Measurements from ENCODE around the gene BRIP1. TPM values are rescaled to one million over a fixed set of nuclear protein-coding genes. Genes with fewer than 3 reads are reported as not detected.

The BRIP1 gene
- total RNA-seq, 4 donors from 2014 or later = 0.13 to 0.42 (median 0.31) TPM

DNA sequence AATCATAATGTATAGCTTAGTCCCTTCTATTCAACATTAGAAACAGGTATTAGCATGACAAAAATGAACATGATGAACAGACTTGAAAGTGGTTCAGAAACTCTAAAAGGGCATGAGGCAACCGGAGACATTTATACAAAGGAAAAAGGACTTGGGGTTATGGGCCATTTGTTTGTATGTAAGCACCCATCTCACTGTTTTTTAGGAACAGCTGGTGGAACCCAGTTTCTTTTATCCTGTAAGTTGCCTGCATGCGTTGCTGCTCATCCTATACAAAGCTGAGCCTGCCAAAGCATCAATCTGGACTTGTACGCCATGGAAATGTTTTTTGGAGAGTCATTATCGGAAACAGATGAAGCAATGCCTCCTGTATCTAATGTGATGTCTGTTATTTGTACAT is 200.0 kb downstream of the BRIP1 start:
- Histone ChIP-seq H3K4me3 (no peak overlapping the region), H3K9me3 (no peaks in the 10 kb centered on the region), H3K4me1 (no peaks in the 10 kb centered on the region), H3K27me3 (no peaks in the 10 kb centered on the region), H3K36me3 (no peaks in the 10 kb centered on the region), H3K27ac (replicated peaks in 1 of 4) (no peak overlapping the region)
- no peak for TF ChIP-seq POLR2AphosphoS5 (IDR thresholded peaks at IDR 0.05)
- no peak for DNase-seq (ENCODE audit: extremely low spot score)
- intact Hi-C loops (cut with DNase I) = no loop called here
- 81% methylated on average over 4 of the region's 4 CpGs for WGBS

DNA sequence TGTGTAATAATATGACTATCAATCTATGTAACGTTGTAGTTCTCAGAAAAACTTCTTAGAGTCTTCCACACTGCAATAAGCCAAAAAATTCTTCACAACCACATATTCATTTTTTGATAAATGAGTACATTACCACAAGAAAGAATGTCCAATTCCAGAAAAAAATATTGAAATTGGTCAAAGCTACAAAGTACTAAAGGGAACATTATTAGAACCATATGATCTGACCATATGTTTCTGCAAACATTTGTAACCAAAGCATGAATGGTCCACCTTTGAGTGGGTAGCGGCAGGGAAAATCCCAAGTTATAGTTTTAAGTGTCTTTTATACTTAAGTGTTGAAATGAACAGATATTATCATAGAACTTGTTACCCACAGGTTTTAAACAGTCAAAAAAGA is 200.6 kb downstream of the BRIP1 start:
- Histone ChIP-seq H3K27ac (replicated peaks in 1 of 4) (no peak overlapping the region), H3K36me3 (no peaks in the 10 kb centered on the region), H3K4me1 (no peaks in the 10 kb centered on the region), H3K27me3 (no peaks in the 10 kb centered on the region), H3K4me3 (no peak overlapping the region), H3K9me3 (no peaks in the 10 kb centered on the region)
- no peak for TF ChIP-seq EP300 (IDR thresholded peaks at IDR 0.05)
- DNase-seq (ENCODE audit: extremely low spot score) = no peak
- WGBS = 84% methylated on average over 2 of the region's 2 CpGs
- intact Hi-C loops (cut with DNase I) = no loop called here

DNA sequence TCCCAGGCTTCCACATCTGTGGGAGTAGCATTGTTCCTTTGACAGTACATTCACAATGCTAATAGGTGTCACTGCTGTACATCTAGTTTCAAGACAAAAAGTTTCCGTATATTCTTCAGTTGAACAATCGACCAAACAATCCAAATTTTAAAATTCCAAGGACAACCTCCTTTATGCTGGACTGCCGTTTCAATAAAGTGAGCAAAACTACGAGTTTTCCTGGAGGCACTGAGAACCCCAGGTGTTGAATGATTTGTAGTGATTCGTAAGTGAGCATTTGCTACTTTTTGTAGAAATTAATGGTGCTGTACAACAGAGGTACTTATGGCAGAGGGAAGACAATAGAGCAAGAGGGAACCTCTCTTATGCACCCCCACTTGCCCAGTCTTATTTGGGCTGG is 201.1 kb downstream of the BRIP1 start:
- DNase-seq (ENCODE audit: extremely low spot score) = no peak
- no peaks in the 10 kb centered on the region for H3K9me3 ChIP-seq
- no peak overlapping the region for H3K27ac ChIP-seq (replicated peaks in 1 of 4)
- H3K36me3 ChIP-seq = no peaks in the 10 kb centered on the region
- WGBS = 83% methylated on average over 5 of the region's 5 CpGs
- TF ChIP-seq POLR2AphosphoS5 (IDR thresholded peaks at IDR 0.05) = no peak
- TF ChIP-seq EP300 (IDR thresholded peaks at IDR 0.05) = no peak
- TF ChIP-seq, protein P1, sequence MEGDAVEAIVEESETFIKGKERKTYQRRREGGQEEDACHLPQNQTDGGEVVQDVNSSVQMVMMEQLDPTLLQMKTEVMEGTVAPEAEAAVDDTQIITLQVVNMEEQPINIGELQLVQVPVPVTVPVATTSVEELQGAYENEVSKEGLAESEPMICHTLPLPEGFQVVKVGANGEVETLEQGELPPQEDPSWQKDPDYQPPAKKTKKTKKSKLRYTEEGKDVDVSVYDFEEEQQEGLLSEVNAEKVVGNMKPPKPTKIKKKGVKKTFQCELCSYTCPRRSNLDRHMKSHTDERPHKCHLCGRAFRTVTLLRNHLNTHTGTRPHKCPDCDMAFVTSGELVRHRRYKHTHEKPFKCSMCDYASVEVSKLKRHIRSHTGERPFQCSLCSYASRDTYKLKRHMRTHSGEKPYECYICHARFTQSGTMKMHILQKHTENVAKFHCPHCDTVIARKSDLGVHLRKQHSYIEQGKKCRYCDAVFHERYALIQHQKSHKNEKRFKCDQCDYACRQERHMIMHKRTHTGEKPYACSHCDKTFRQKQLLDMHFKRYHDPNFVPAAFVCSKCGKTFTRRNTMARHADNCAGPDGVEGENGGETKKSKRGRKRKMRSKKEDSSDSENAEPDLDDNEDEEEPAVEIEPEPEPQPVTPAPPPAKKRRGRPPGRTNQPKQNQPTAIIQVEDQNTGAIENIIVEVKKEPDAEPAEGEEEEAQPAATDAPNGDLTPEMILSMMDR (IDR thresholded peaks at IDR 0.05) = no peak
- TF ChIP-seq POLR2A (IDR thresholded peaks at IDR 0.05; ENCODE audit: low read depth) = no peak
- no peaks in the 10 kb centered on the region for H3K27me3 ChIP-seq
- H3K4me1 ChIP-seq = no peaks in the 10 kb centered on the region
- intact Hi-C loops (cut with DNase I) = no loop called here
- no peak overlapping the region for H3K4me3 ChIP-seq

DNA sequence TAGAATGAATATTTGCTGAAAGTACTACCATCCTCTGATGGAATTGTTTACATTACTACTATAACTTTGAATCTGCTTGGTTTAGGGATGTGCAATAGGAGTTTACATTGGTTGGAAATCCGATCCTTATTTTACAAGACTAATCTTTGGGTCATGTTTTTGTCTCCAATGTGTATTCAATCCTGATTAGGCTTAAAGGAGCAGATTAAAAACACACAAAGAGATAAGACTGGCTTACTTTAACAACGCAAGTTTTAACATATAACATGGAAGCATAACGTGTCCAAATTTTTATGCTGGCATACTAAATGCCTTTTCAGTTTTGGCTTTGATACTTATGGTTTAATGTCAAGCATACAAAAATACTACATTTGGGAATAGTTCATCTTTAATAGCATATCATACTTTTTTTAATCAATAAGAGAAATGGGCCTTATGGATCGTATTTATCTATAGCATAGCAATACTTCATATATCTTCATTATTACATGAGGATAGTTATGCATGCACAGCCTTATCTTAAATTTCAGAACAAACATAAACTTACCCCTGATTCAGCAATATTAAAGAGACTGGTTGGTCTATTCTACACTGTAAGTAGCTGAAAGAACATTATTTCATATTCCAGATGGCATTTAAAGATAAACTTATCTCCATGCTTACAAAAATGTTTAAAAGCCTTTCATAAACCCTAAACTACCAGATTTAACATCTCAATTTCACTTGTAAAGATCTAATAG is 202.4 kb downstream of the BRIP1 start:
- intact Hi-C loops (cut with DNase I) = no loop called here
- TF ChIP-seq EP300 (IDR thresholded peaks at IDR 0.05) (no peak), POLR2A (IDR thresholded peaks at IDR 0.05; ENCODE audit: low read depth) (no peak), POLR2AphosphoS5 (IDR thresholded peaks at IDR 0.05) (no peak)
- TF ChIP-seq, protein P1 (IDR thresholded peaks at IDR 0.05) = no peak
- Histone ChIP-seq H3K9me3 (no peaks in the 10 kb centered on the region), H3K36me3 (no peaks in the 10 kb centered on the region), H3K27ac (replicated peaks in 1 of 4) (no peak overlapping the region), H3K27me3 (no peaks in the 10 kb centered on the region), H3K4me1 (no peaks in the 10 kb centered on the region), H3K4me3 (no peak overlapping the region)
- DNase-seq (ENCODE audit: extremely low spot score) = no peak
- 72% methylated on average over 4 of the region's 4 CpGs for WGBS

DNA sequence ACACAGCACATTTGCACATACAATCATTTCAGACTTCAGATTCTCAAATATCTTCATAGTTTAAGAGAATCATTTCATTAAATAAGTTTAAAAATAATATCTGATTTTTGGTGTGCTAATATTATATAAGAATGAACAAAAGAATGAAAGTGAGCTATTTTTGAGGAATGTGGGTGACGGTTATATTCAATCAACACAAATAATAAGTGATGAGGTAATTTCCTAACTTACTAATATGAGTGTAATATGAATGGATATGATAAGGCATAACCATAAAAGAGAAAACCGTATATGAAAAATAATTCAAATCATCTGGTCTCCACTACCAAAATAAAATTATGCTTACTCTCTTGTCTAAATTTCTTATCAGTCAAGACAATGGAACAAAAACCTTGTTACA is 203.9 kb downstream of the BRIP1 start:
- H3K9me3 ChIP-seq = peaks cover 0 to under 1% (median 0%) of the 10 kb centered on the region in 4 donors
- no peak for TF ChIP-seq EP300 (IDR thresholded peaks at IDR 0.05)
- no peak for TF ChIP-seq POLR2A (IDR thresholded peaks at IDR 0.05; ENCODE audit: low read depth)
- no peak for TF ChIP-seq POLR2AphosphoS5 (IDR thresholded peaks at IDR 0.05)
- TF ChIP-seq, protein P1 (IDR thresholded peaks at IDR 0.05) = no peak
- WGBS = 83% methylated on average over 2 of the region's 2 CpGs
- intact Hi-C loops (cut with DNase I) = no loop called here
- no peaks in the 10 kb centered on the region for H3K27me3 ChIP-seq
- H3K27ac ChIP-seq (replicated peaks in 1 of 4) = no peak overlapping the region
- H3K36me3 ChIP-seq = no peaks in the 10 kb centered on the region
- H3K4me3 ChIP-seq = no peak overlapping the region
- H3K4me1 ChIP-seq = no peaks in the 10 kb centered on the region
- no peak for DNase-seq (ENCODE audit: extremely low spot score)

DNA sequence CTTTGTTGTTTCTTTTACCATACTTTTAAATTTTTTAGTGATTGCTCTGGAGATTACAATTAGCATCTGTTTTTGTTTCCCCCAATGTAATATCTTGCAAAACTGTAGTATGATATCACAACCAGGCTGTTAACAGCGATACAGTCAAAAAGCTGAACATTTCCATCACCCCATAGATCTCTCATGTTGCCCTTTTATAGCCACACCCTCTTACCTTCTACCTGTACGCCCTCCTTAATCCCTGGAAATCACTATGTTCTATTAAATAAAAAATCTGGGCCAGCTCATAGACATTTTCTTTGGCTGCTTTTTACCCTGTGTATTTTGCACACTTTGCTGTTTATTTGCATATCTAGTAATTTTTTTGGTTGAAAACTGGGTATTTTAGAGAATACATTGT is 205.1 kb downstream of the BRIP1 start:
- no peak for DNase-seq (ENCODE audit: extremely low spot score)
- peaks cover 0 to 12% (median 5%) of the 10 kb centered on the region in 4 donors for H3K9me3 ChIP-seq
- H3K36me3 ChIP-seq = no peaks in the 10 kb centered on the region
- H3K27me3 ChIP-seq = no peaks in the 10 kb centered on the region
- WGBS = 85% methylated on average over 2 of the region's 2 CpGs
- intact Hi-C loops (cut with DNase I) = no loop called here
- H3K4me3 ChIP-seq = no peak overlapping the region
- no peak overlapping the region for H3K27ac ChIP-seq (replicated peaks in 1 of 4)
- TF ChIP-seq POLR2A (IDR thresholded peaks at IDR 0.05; ENCODE audit: low read depth) (no peak), POLR2AphosphoS5 (IDR thresholded peaks at IDR 0.05) (no peak), EP300 (IDR thresholded peaks at IDR 0.05) (no peak)
- TF ChIP-seq, protein P1 (IDR thresholded peaks at IDR 0.05) = no peak
- no peaks in the 10 kb centered on the region for H3K4me1 ChIP-seq
